Measurements from ENCODE around the gene SPECC1L.
"Not testable (repeated sequence)": the region's sequence is repeated elsewhere in the genome, so short reads cannot be mapped to it uniquely, and the experiment has no call there.

- not testable (repeated sequence) for TF ChIP-seq CTCF, EP300, POLR2A, POLR2AphosphoS5 (IDR thresholded peaks at IDR 0.05)
Measured at GRCh38 chr22:24262185-24262749, 8.4 kb upstream of the SPECC1L start.

Data from upper lobe of left lung (tissue), 4 donors.